ENCODE results near the gene JAML.

Gene JAML

DNA sequence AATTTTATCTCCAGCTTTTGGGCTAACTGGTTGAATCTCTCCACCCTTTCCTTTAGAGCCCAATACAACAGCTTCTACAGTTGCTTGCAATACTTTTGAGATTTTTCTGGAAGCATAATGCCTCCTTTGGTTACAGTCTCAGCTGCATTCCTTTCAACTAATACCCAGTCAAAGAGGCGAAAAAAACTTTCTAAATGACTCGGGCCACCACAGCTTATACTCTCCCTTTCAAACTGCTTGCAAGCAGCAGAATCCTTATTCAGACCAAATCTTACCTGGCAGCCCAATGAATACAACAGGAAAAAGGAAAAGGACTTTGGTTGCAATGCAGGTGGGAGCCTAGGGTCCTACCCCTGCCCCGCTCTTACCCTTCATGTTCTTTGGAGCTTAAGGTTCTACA is 15.8 kb downstream of the JAML start:
- TF ChIP-seq, protein P1, sequence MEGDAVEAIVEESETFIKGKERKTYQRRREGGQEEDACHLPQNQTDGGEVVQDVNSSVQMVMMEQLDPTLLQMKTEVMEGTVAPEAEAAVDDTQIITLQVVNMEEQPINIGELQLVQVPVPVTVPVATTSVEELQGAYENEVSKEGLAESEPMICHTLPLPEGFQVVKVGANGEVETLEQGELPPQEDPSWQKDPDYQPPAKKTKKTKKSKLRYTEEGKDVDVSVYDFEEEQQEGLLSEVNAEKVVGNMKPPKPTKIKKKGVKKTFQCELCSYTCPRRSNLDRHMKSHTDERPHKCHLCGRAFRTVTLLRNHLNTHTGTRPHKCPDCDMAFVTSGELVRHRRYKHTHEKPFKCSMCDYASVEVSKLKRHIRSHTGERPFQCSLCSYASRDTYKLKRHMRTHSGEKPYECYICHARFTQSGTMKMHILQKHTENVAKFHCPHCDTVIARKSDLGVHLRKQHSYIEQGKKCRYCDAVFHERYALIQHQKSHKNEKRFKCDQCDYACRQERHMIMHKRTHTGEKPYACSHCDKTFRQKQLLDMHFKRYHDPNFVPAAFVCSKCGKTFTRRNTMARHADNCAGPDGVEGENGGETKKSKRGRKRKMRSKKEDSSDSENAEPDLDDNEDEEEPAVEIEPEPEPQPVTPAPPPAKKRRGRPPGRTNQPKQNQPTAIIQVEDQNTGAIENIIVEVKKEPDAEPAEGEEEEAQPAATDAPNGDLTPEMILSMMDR (IDR thresholded peaks at IDR 0.05), result no peak

DNA sequence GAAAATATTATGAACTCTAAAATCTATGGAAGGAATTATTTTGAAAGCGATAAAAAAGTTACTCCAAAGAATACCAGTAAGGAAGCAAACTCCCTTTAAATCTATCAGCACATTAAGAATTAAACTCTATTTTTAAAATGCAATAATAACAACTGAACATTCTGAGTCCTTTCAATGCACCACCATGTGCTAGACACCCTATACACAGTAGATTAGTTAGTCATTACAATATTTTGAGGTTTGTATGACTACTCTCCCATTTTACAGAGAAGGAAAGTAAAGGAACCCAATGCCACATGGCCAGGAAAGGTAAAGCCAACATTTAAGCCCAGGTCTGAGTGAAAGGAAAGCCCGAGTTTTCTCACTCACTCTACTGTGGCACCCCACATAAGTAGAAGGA is 17.7 kb downstream of the JAML start:
- TF ChIP-seq, protein P1 (IDR thresholded peaks at IDR 0.05), result no peak

- TF ChIP-seq, protein P1 (IDR thresholded peaks at IDR 0.05), result no peak
Measured at GRCh38 chr11:118206391-118207031, 18.3 kb downstream of the JAML start.

DNA sequence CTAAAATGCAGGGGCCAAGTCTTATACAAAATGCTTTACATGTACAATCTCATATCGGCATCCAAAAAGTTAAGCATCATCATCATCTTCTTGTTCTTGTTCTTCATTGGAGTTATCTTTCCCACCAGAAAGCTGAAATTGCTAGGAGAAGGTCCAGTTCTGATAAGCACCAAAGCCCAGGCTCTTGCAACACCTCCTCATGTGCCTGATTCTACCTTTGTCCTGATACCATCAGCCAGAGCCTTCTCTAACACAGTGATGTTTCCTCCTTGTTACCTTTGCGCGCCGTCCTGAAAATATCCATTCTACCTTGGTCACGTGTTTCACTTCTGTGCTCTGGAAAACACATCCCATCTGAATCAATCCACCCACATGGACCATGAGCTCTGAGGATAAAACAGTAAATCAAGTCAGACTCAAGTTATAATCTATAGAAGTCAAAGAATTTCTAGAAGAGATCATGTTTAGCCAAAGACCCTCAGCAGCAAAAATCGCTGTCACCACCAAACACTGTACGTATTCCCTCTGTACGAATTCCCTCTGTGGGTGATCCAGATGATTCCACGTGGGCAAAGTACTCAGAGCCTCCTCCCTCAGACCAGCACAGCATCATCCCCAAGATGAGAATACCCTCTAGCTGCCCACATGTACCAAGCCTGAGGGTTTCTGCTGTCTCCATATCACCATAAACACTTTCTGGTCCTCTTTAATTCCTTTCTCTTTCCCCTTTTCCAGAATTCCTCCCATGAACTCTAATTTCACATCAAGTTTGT is 19.0 kb downstream of the JAML start:
- TF ChIP-seq, protein P1 (IDR thresholded peaks at IDR 0.05), result no peak

- TF ChIP-seq, protein P1 (IDR thresholded peaks at IDR 0.05), result no peak
Measured at GRCh38 chr11:118202599-118203422, 22.0 kb downstream of the JAML start.

DNA sequence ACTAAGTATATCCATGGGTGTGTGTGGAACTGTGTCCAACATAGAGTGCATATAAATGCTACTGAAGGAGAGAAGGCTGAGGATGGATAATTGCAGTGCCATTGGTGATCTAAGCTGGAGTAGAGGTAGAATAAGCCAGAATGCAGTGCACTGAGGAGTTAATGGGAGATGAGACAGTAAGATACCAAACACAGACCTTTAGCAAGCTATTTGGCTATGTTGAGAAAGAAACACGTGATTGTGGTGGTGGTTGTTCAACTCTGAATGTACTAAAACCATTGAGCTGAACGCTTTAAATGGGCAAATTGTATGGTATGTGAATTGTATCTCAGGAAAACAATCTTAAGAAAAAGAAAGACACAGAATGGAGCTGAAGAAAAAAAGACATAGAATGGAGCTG is 22.8 kb downstream of the JAML start:
- TF ChIP-seq, protein P1 (IDR thresholded peaks at IDR 0.05), result no peak

GRCh38 chr11:118200901-118201680 is 23.7 kb downstream of the JAML start:
- TF ChIP-seq, protein P1 (IDR thresholded peaks at IDR 0.05), result no peak
